SU-DHL-6 (cell line): ENCODE results near the gene ABCA5.

Source experiments
- CTCF ChIP-seq: fragments of 200-600 bp; sonication (generic); IDR thresholded peaks from one replicate; pipeline ENCODE4 v1.5.1; 2017; ENCODE audit warnings: antibody characterized with exemption, mild to moderate bottlenecking, low read length, moderate library complexity; ENCODE audit not compliant: insufficient read depth, poor library complexity, severe bottlenecking
- EZH2phosphoT487 ChIP-seq: fragments of 200-600 bp; sonication (generic), shearing (Covaris generic); conservative IDR thresholded peaks from 2 replicates; pipeline ENCODE4 v1.6.1; 2018; ENCODE audit warnings: mild to moderate bottlenecking, antibody characterized with exemption, low read length, moderate library complexity, mixed read lengths

DNA sequence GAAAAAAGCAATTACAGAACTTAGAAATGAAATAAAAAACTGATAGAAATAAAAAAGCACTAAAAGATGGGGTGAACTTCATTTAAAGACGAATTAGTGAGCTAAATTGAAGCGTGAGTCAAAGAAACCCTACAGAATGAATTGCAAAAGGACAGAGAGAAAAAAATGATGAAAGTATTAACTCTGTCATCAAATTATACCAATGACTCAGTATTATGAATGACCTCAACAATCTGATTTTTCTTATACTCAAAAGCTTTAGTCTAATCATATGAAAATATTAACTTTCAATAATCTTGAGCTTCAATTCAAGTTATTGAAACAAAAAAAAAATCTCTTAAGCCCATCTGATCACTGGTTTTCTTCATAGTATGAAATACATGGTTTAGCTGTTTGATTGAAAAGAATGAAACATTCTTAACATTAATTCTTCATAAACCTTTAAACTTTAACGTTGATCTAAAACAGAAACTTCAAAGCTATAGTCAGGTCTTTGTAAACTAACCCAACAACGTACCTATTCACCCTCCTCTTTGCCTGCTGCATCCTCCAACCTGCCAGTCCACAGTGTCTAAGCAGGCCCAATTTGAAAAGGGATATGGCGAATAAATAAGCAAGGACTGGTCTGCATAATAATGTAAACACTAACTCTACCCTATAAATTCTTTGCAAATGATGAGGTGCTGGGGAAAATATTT is 6.6 kb downstream of the ABCA5 start:
- TF ChIP-seq CTCF (no peak), EZH2phosphoT487 (no peak)
